ENCODE measurements around the gene TEX55. TPM values are rescaled to one million over a fixed set of nuclear protein-coding genes. Genes with fewer than 3 reads are reported as not detected.
A peak's percentile ranks its signal among the peaks of the same experiment; 100 is the strongest.
"Not testable (repeated sequence)": the region's sequence is repeated elsewhere in the genome, so short reads cannot be mapped to it uniquely, and the experiment has no call there.

TEX55 gene
- total RNA-seq, result not detected

- Histone ChIP-seq H3K27ac (no peak within 1 kb of the TSS), H3K4me1 (no peaks in the 10 kb centered on the region), H3K4me3 (no peak within 1 kb of the TSS), H3K27me3 (no peaks in the 10 kb centered on the region), H3K9me3 (no peaks in the 10 kb centered on the region), H3K36me3 (no peaks in the 10 kb centered on the region)
- TF ChIP-seq CTCF (IDR thresholded peaks at IDR 0.05), result peak in 1 of 2 donors; percentile 67
- DNase-seq (ENCODE audit: low spot score), result no peak
These were observed at the start of gene TEX55 for GRCh38 chr3:119145500-119146167. TSS of gene TEX55 (plus strand) at chr3:119146165. CDS start at chr3:119146190, 25 bp downstream.

- Histone ChIP-seq H3K4me1 (no peaks in the 10 kb centered on the region), H3K36me3 (no peaks in the 10 kb centered on the region), H3K27me3 (no peaks in the 10 kb centered on the region), H3K9me3 (no peaks in the 10 kb centered on the region), H3K4me3 (no peak overlapping the region), H3K27ac (no peak overlapping the region)
- TF ChIP-seq CTCF (IDR thresholded peaks at IDR 0.05), result no peak
- DNase-seq (ENCODE audit: low spot score), result no peak
These were observed 48.0 kb upstream of the TEX55 start for GRCh38 chr3:119098003-119098402.

GRCh38 chr3:119098619-119099222 lies 47.2 kb upstream of the TEX55 start:
- Histone ChIP-seq H3K27me3 (no peaks in the 10 kb centered on the region), H3K9me3 (no peaks in the 10 kb centered on the region), H3K4me1 (no peaks in the 10 kb centered on the region), H3K4me3 (no peak overlapping the region), H3K36me3 (no peaks in the 10 kb centered on the region), H3K27ac (no peak overlapping the region)
- peak; percentile 54 to 77 for TF ChIP-seq CTCF (IDR thresholded peaks at IDR 0.05)
- no peak for DNase-seq (ENCODE audit: low spot score)

- H3K4me3 ChIP-seq, result no peak overlapping the region
- H3K27ac ChIP-seq, result no peak overlapping the region
- no peak for TF ChIP-seq CTCF (IDR thresholded peaks at IDR 0.05)
- no peak for DNase-seq (ENCODE audit: low spot score)
- H3K27me3 ChIP-seq, result no peaks in the 10 kb centered on the region
- no peaks in the 10 kb centered on the region for H3K9me3 ChIP-seq
- H3K36me3 ChIP-seq, result no peaks in the 10 kb centered on the region
- H3K4me1 ChIP-seq, result no peaks in the 10 kb centered on the region
These were observed 46.2 kb upstream of the TEX55 start for GRCh38 chr3:119099785-119100184.

GRCh38 chr3:119104031-119104430 lies 41.9 kb upstream of the TEX55 start:
- no peaks in the 10 kb centered on the region for H3K27me3 ChIP-seq
- no peak for DNase-seq (ENCODE audit: low spot score)
- H3K4me3 ChIP-seq, result no peak overlapping the region
- no peak for TF ChIP-seq CTCF (IDR thresholded peaks at IDR 0.05)
- H3K36me3 ChIP-seq, result no peaks in the 10 kb centered on the region
- no peaks in the 10 kb centered on the region for H3K4me1 ChIP-seq
- H3K27ac ChIP-seq, result no peak overlapping the region
- H3K9me3 ChIP-seq, result no peaks in the 10 kb centered on the region

- H3K27ac ChIP-seq; H3K27me3 ChIP-seq; H3K4me1 ChIP-seq; H3K9me3 ChIP-seq; H3K4me3 ChIP-seq; DNase-seq (ENCODE audit: low spot score); H3K36me3 ChIP-seq: not testable (repeated sequence)
These were observed 27.6 kb upstream of the TEX55 start for GRCh38 chr3:119118330-119118729.

All from right atrium auricular region (tissue), 2 donors.